ENCODE results near the gene CASKIN1. TPM values are rescaled to one million over a fixed set of nuclear protein-coding genes. Genes with fewer than 3 reads are reported as not detected.

Gene CASKIN1
- total and polyA plus RNA-seq, 8 donors: 0.61 to 2.1 (median 1.1) TPM

- no peak for FAIRE-seq
- peaks cover 6 to 11% (median 10%) of the 10 kb centered on the region in 3 donors for H3K4me1 ChIP-seq
- H3K9me3 ChIP-seq: no peaks in the 10 kb centered on the region
- no peak overlapping the region for H3K4me3 ChIP-seq
- intact Hi-C loops (cut with DNase I): no loop called here
- ATAC-seq: no peak
- H3K27ac ChIP-seq: no peak overlapping the region
- peaks cover 4 to 38% (median 22%) of the 10 kb centered on the region in 3 donors for H3K36me3 ChIP-seq
- peak in 1 of 6 donors; percentile 66 for DNase-seq
- no peak for TF ChIP-seq CTCF (IDR thresholded peaks at IDR 0.05)
- 86 to 92% methylated on average over 11 to 12 of the region's 12 CpGs for WGBS, 2 donors
- no peaks in the 10 kb centered on the region for H3K27me3 ChIP-seq
Measured at GRCh38 chr16:2229091-2229490, 32.7 kb upstream of the CASKIN1 start.

GRCh38 chr16:2228161-2228824 is 31.9 kb upstream of the CASKIN1 start:
- Histone ChIP-seq H3K27ac (no peak overlapping the region), H3K27me3 (no peaks in the 10 kb centered on the region), H3K4me3 (no peak overlapping the region), H3K9me3 (no peaks in the 10 kb centered on the region), H3K36me3 (peaks cover 0 to 32% (median 15%) of the 10 kb centered on the region in 3 donors), H3K4me1 (peaks cover 6 to 11% (median 10%) of the 10 kb centered on the region in 3 donors)
- ATAC-seq: no peak
- peak in 1 of 6 donors; percentile 63 for DNase-seq
- 87 to 89% methylated on average over 25 of the region's 25 CpGs for WGBS, 2 donors
- intact Hi-C loops (cut with DNase I): no loop called here
- no peak for FAIRE-seq
- TF ChIP-seq CTCF (IDR thresholded peaks at IDR 0.05): no peak

DNA sequence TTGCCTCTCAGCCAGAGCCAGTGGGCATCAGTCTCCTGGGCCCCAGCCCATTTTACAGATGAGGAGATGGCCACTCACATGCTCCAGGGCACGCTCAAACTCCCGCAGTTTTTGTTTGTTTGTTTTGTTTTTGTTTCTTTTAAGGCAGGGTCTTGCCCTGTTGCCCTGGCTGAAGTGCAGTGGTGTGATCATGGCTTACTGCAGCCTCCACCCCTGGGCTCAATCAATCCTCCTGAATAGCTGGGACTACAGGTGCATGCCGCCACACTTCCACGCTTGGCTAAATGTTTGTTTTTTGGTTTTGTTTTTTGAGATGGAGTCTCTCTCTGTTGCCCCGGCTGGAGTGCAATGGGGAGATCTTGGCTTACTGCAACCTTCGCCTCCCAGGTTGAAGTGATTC is 30.5 kb upstream of the CASKIN1 start:
- Histone ChIP-seq H3K4me1 (peaks cover 6 to 11% (median 10%) of the 10 kb centered on the region in 3 donors), H3K9me3 (no peaks in the 10 kb centered on the region), H3K27ac (no peak overlapping the region), H3K4me3 (no peak overlapping the region), H3K27me3 (no peaks in the 10 kb centered on the region), H3K36me3 (peaks cover 0 to 20% (median 6%) of the 10 kb centered on the region in 3 donors)
- ATAC-seq (no peak), DNase-seq (no peak), FAIRE-seq (no peak)
- TF ChIP-seq CTCF (IDR thresholded peaks at IDR 0.05): no peak
- intact Hi-C loops (cut with DNase I): no loop called here
- 89% methylated on average over 6 of the region's 6 CpGs for WGBS, 2 donors

- Histone ChIP-seq H3K4me3 (no peak overlapping the region), H3K9me3 (no peaks in the 10 kb centered on the region), H3K27ac (no peak overlapping the region), H3K4me1 (peaks cover 6 to 11% (median 10%) of the 10 kb centered on the region in 3 donors), H3K27me3 (no peaks in the 10 kb centered on the region), H3K36me3 (peaks cover 0 to 14% (median 6%) of the 10 kb centered on the region in 3 donors)
- ATAC-seq (no peak), FAIRE-seq (no peak), DNase-seq (no peak)
- TF ChIP-seq CTCF (IDR thresholded peaks at IDR 0.05): no peak
- intact Hi-C loops (cut with DNase I): no loop called here
- 38 to 47% methylated on average over 9 of the region's 9 CpGs for WGBS, 2 donors
Measured at GRCh38 chr16:2226245-2226793, 29.9 kb upstream of the CASKIN1 start.

Data from pancreas (tissue), 10 donors.